NCI-H2227 (cell line): ENCODE measurements around the gene COMMD4.
"Not testable (repeated sequence)": the region's sequence is repeated elsewhere in the genome, so short reads cannot be mapped to it uniquely, and the experiment has no call there.

Experiments used
- DNase-seq: peaks from one replicate; lab custom pipeline; 2025; ENCODE audit not compliant: unreplicated experiment; lab: John Stamatoyannopoulos, UW

Gene COMMD4

GRCh38 chr15:75371486-75371885, 35.6 kb downstream of the COMMD4 start:
- DNase-seq, result no peak

- no peak for DNase-seq
These were observed 36.2 kb downstream of the COMMD4 start for GRCh38 chr15:75371901-75372688.

GRCh38 chr15:75380773-75381172, 44.9 kb downstream of the COMMD4 start:
- DNase-seq, result no peak

- DNase-seq, result not testable (repeated sequence)
These were observed 48.1 kb downstream of the COMMD4 start for GRCh38 chr15:75383986-75384385.
